DMS53 treated with DMSO at 0.1 percent for 48 hours (cell line): Measurements from ENCODE around the gene VDR.

Experiments
- DNase-seq: peaks from one replicate; lab custom pipeline; 2025; ENCODE audit not compliant: unreplicated experiment; lab: John Stamatoyannopoulos, UW

VDR gene

GRCh38 chr12:47874316-47874715, 30.5 kb downstream of the VDR start:
- no peak for DNase-seq

- no peak for DNase-seq
Measured at GRCh38 chr12:47870175-47870781, 34.5 kb downstream of the VDR start.

- no peak for DNase-seq
Measured at GRCh38 chr12:47868552-47869031, 36.2 kb downstream of the VDR start.

- DNase-seq: no peak
Measured at GRCh38 chr12:47868041-47868440, 36.8 kb downstream of the VDR start.

GRCh38 chr12:47867495-47867941, 37.3 kb downstream of the VDR start:
- no peak for DNase-seq

GRCh38 chr12:47864646-47865235, 40.1 kb downstream of the VDR start:
- DNase-seq: no peak

GRCh38 chr12:47863985-47864384, 40.8 kb downstream of the VDR start:
- no peak for DNase-seq

- DNase-seq: no peak
Measured at GRCh38 chr12:47863467-47863866, 41.3 kb downstream of the VDR start.

- DNase-seq: no peak
Measured at GRCh38 chr12:47862881-47863280, 41.9 kb downstream of the VDR start.

GRCh38 chr12:47862167-47862750, 42.5 kb downstream of the VDR start:
- no peak for DNase-seq

GRCh38 chr12:47860873-47861272, 43.9 kb downstream of the VDR start:
- DNase-seq: no peak

- DNase-seq: no peak
Measured at GRCh38 chr12:47860279-47860841, 44.4 kb downstream of the VDR start.

- DNase-seq: no peak
Measured at GRCh38 chr12:47858511-47859266, 46.1 kb downstream of the VDR start.

GRCh38 chr12:47856721-47857575, 47.8 kb downstream of the VDR start:
- DNase-seq: no peak

- no peak for DNase-seq
Measured at GRCh38 chr12:47856094-47856493, 48.7 kb downstream of the VDR start.

GRCh38 chr12:47855502-47855901, 49.3 kb downstream of the VDR start:
- no peak for DNase-seq

GRCh38 chr12:47854531-47854930, 50.3 kb downstream of the VDR start:
- no peak for DNase-seq

GRCh38 chr12:47852096-47852571, 52.7 kb downstream of the VDR start:
- DNase-seq: no peak

GRCh38 chr12:47851303-47851952, 53.4 kb downstream of the VDR start:
- no peak for DNase-seq
